GM19043 (cell line): Measurements from ENCODE around the gene TRAF3IP3.

ENCODE experiments used
- ATAC-seq: cut with Tn5 transposase; IDR thresholded peaks from one replicate; pipeline ENCODE4 v1.9.1; 2021; ENCODE audit warnings: low read depth; ENCODE audit not compliant: unreplicated experiment

The TRAF3IP3 gene

DNA sequence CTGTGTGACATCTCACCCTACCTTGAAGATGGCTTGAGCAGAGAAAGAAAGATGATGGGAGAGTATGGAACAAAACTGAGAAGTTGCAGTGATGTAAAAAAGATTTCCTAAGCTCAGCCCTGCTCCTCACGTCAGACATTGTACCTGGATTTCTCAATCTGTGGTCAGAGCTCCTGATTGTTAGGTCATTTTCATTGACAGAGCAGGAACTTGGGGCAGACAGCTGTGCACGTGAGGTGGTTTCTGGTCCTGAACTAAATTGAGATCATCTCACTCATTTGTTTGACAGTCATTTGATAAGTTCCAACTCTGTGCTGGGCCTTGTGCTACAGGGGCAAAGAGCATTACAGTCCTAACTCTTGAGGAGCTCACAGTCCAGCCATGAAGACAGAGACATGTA, 10.2 kb downstream of the TRAF3IP3 start:
- no peak for ATAC-seq

GRCh38 chr1:209767096-209767495, 11.2 kb downstream of the TRAF3IP3 start:
- ATAC-seq = no peak

DNA sequence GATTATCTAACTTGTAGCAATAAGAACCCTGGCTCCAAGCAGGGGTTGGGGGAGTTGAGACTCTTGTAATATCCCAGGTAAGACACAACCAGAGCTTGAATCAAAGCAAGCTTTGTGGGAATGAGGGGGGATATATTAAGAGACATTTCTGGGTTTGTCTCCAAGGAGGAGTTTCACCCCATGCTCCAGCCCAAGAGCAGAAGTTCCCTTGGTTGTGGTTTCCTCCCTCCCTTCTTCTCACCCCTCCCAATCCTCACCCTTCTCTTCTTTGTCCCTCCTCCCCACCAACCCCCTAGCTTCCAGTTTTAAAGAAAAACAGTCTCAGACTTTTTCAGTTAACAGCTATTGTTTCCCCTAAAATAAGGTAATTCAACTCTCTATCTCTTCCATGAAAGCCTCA, 11.9 kb downstream of the TRAF3IP3 start:
- no peak for ATAC-seq

DNA sequence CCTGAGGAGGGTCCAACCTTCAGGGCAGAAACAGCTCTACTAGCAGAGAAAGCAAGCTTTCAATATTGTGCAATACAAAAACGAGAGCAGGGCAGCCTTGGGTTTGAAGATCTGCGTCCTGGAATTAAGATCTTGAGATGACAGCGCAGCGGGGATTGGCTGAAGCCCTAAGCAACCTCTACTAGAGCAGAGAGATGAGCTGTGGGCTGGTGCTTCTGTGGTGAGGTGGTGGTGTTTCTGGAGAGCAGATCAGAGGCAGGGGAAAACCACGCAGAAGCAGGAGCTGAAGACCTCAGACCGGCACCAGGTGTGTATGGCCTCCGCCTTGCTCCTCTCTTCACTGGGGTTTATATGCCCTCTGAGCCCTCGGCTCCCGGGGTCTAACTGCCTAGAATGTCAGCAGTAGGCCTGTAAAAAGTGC, 12.5 kb downstream of the TRAF3IP3 start:
- peak; percentile 71 for ATAC-seq

- ATAC-seq = peak; percentile 77
Observed at GRCh38 chr1:209769171-209769904, 13.5 kb downstream of the TRAF3IP3 start.

GRCh38 chr1:209769971-209770370, 14.1 kb downstream of the TRAF3IP3 start:
- ATAC-seq = no peak

- ATAC-seq = no peak
Observed at GRCh38 chr1:209770636-209771415, 15.0 kb downstream of the TRAF3IP3 start.

- no peak for ATAC-seq
Observed at GRCh38 chr1:209772126-209772525, 16.3 kb downstream of the TRAF3IP3 start.

DNA sequence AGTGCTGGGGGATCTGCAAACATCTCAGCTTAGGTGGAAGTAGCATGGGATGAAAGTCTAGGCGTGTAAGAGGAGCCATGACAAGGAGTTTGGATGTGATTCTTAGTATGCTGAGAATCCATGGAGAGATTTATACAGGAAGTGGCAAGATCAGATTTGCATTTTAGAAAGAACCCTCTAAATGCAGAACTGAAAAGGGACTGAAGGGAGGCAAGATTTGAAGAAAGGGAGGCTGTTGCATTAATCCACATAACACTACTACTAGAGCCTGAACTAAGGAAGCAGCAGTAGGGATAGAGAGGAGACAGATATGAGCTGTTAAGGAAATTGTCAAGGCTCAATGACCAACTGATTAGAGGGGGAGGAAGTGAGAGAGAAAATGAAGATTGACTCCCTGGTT, 18.7 kb downstream of the TRAF3IP3 start:
- peak; percentile 72 for ATAC-seq

DNA sequence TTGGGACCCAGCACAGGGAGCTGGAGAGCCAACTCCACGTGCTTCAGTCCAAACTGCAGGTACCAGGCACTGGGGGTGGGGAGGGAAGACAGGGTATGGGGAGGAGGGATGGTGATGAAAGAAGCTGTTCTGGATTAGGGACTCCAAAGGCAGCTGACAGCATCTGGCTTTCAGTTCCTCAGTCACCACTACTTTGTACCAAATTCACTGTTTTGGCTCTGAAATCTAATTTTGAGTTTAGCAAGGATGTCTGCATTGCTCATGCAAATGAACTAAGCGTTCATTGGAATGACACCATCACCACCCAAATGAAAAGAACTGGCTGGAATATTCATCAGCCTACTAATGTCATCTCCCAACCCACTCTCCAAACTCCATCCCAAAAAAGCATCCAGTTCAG, 19.8 kb downstream of the TRAF3IP3 start:
- no peak for ATAC-seq

- no peak for ATAC-seq
Observed at GRCh38 chr1:209777587-209777986, 21.7 kb downstream of the TRAF3IP3 start.

DNA sequence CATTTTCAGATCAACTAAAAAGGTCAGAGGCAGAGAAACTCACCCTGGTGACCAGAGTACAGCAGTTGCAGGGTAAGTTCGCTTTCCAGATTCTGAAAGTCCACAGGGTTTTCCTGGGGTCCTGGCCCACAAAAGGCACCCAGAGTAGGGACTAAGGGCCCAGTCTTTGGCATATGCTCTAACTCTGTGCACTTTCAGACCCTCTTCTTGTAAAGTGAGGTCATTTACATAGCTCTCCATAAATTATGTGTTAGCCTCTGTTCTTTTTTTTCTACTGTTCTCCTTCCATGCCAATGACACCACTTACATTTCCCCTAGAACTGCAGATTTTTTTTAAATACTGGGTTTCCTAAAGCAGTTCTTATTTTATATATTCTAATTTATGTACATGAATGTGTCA, 22.2 kb downstream of the TRAF3IP3 start:
- no peak for ATAC-seq

DNA sequence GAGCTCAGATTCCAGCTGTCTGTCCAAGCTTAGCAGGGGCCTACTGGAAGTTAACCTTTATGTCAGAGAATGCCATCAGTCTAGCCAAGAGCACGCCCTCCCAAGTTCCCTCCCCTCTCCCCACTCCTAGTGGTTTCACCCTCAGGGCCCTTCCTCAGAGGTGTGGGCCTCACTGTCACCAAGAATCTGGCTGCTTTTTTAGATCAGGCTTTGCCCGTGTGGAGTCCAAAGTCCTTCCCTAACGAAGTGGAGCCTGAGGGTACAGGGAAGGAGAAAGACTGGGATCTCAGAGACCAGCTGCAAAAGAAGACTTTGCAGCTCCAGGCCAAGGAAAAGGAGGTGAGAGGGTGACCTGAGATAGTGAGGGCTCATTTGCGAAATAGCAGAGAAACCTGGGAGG, 24.4 kb downstream of the TRAF3IP3 start:
- ATAC-seq = no peak

DNA sequence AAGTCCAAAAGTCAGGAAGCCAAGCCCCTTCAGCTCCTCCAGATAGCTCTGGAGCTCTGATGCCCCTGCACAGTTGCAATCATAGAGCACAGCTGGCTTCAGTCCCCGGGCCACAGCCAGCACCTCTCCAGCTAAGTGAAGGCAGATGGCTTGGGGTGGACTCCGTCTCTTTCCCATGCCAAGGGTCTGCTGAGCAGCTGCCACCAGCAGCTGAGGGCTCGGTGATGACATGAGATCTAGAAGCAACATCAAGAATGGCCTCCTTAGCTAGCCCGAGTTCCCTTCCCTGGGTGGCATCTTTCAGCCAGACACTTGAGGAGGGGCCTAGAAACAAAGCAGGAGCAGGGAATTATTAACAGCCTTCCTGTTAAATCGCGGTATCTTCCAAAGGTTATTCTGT, 27.5 kb downstream of the TRAF3IP3 start:
- ATAC-seq = no peak

GRCh38 chr1:209784265-209785169, 28.7 kb downstream of the TRAF3IP3 start, which contains the start of gene C1orf74:
Gene C1orf74, minus strand, starts transcription at chr1:209784559. Its CDS starts 925 bp downstream, at chr1:209783634.
- peak; percentile 100 for ATAC-seq

DNA sequence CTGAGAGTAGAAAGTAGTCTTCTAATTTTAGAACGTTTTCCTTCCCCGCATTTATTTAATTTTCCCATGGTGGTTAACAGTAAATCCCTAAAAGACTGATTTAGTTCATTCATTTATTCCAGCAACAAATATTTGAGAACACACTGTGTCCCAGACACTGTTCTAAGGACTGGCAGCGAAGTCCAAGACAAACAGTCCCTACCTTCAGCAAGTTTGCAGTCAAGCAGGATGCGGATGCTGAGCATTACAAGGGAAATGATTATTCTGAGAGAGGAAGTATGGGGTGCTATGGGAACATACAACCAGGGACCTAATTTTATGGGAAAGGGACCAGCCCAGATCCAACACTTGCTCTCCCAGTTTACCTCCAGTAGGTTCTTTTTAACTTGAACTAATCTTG, 29.7 kb downstream of the TRAF3IP3 start:
- ATAC-seq = no peak

DNA sequence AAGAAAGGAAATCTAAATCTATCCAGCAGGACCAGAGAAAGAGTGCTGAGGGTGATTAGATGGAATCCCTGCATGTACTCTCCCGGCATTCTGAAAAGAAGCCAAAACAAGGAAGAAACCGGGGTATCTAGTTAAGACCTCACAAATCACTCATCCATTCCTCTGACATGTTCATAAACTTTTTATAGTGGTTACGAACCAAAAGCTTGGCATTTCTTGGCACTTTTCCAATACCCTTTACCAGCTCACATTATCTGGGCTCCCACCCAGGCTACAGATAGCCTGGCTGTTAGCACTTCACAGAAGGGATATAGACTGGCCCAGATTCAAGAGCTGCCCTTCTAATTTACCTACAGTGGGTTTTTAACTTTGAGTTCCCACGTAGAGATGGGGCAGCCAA, 30.3 kb downstream of the TRAF3IP3 start:
- ATAC-seq = no peak

DNA sequence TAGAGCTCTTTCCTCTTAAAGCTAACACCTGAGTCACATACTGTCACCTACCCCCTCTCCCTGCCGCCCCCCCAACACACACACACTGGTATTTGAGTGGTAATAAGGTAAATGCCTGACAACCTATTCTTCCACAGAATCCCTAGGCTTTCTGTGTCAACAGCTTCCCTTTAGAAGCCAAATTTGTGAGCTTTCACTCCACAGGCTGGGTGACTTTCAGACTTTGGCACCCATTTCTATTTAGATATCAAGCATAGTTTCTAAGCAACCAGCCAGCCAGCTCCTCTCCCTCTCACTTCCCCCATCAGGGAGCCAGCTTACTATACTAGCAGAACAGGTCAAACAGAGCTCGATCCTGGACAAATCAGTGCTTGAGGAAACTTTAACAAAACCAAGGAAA, 31.7 kb downstream of the TRAF3IP3 start:
- ATAC-seq = no peak

DNA sequence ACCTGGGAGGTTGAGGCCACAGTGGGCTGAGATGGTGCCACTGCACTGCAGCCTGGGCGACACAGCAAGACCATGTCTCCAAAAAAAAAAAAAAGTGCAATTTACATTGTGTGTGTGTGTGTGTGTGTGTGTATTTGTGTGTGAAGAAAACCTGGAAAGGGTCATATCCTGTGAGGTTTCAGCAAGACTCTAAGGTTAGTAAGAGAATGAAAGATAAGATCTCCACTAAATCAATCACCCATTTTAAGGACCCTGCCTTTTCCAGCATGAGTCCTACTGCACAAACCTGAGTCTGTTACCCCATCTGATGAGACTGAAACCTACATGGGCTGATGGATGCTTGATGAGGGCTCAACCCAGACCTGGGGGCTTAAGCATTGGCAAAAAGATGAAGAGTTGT, 33.4 kb downstream of the TRAF3IP3 start:
- ATAC-seq = no peak

GRCh38 chr1:209790286-209791193, 34.7 kb downstream of the TRAF3IP3 start:
- no peak for ATAC-seq
